RPMI7951 (cell line): Measurements from ENCODE around the gene TLNRD1. TPM values are rescaled to one million over a fixed set of nuclear protein-coding genes. Genes with fewer than 3 reads are reported as not detected.

Experiments
- total RNA-seq: library from RNA; depleted of rRNA; stranded (reverse); fragments of >200 nt; shearing (Covaris generic); gene quantifications from 2 replicates; pipeline ENCODE4 v1.2.3, GENCODE V29; 2014; rRNA removed

TLNRD1 gene
- total RNA-seq, 1 experiment from 2014 or later: 7.0 TPM

Other genes starting within 250 kb of the TLNRD1 start
- gene CEMIP, start 221.6 kb upstream of the TLNRD1 start, total RNA-seq: 1.1 and 2.6 TPM in 2 replicates
- gene MESD, start 11.1 kb upstream of the TLNRD1 start, total RNA-seq: 30.2 and 33.0 TPM in 2 replicates
- gene CFAP161, start 133.3 kb downstream of the TLNRD1 start, total RNA-seq: 0.36 and 0.59 TPM in 2 replicates
- 0.96 and 1.4 TPM in 2 replicates for gene IL16, start 196.0 kb downstream of the TLNRD1 start, total RNA-seq